Fibroblast of upper back skin (primary cell): ENCODE data around the gene DENND2C.

Source experiments
- DNase-seq: peaks from one replicate; pipeline ENCODE4 v3.0.0-alpha.2; 2013

DENND2C gene

GRCh38 chr1:114669562-114670082, at the start of gene DENND2C:
Gene DENND2C (minus strand): TSS chr1:114670049. CDS start chr1:114625984, 44,065 bp downstream.
- no peak for DNase-seq

GRCh38 chr1:114719424-114719787, 49.6 kb upstream of the DENND2C start:
- DNase-seq = no peak

- peak; percentile 53 for DNase-seq
Observed at GRCh38 chr1:114718661-114719423, 49.0 kb upstream of the DENND2C start.

GRCh38 chr1:114716304-114717170, 46.7 kb upstream of the DENND2C start, which contains the start of gene NRAS:
Gene NRAS (minus strand): TSS chr1:114716771. CDS start chr1:114716160, 611 bp downstream.
- peak; percentile 91 for DNase-seq

- no peak for DNase-seq
Observed at GRCh38 chr1:114715952-114716303, 46.1 kb upstream of the DENND2C start.

- no peak for DNase-seq
Observed at GRCh38 chr1:114712977-114713376, 43.1 kb upstream of the DENND2C start.

- DNase-seq = no peak
Observed at GRCh38 chr1:114710360-114710759, 40.5 kb upstream of the DENND2C start.

- DNase-seq = no peak
Observed at GRCh38 chr1:114707604-114708003, 37.8 kb upstream of the DENND2C start.

- DNase-seq = no peak
Observed at GRCh38 chr1:114703242-114703641, 33.4 kb upstream of the DENND2C start.

GRCh38 chr1:114702737-114703136, 32.9 kb upstream of the DENND2C start:
- DNase-seq = no peak

- DNase-seq = no peak
Observed at GRCh38 chr1:114701931-114702330, 32.1 kb upstream of the DENND2C start.

GRCh38 chr1:114700036-114700600, 30.3 kb upstream of the DENND2C start:
- DNase-seq = peak; percentile 64

GRCh38 chr1:114696810-114697209, 27.0 kb upstream of the DENND2C start:
- no peak for DNase-seq

- peak; percentile 74 for DNase-seq
Observed at GRCh38 chr1:114695430-114696058, 25.7 kb upstream of the DENND2C start, which contains the start of gene AMPD1. Gene AMPD1 (minus strand): TSS chr1:114695546. CDS start chr1:114695471, 75 bp downstream.

GRCh38 chr1:114694540-114695310, 24.9 kb upstream of the DENND2C start:
- DNase-seq = no peak

GRCh38 chr1:114692947-114693346, 23.1 kb upstream of the DENND2C start:
- DNase-seq = no peak

- DNase-seq = peak; percentile 11
Observed at GRCh38 chr1:114691061-114691460, 21.2 kb upstream of the DENND2C start.

- no peak for DNase-seq
Observed at GRCh38 chr1:114690148-114690547, 20.3 kb upstream of the DENND2C start.

GRCh38 chr1:114688526-114688925, 18.7 kb upstream of the DENND2C start:
- DNase-seq = no peak

- no peak for DNase-seq
Observed at GRCh38 chr1:114685851-114686250, 16.0 kb upstream of the DENND2C start.

- no peak for DNase-seq
Observed at GRCh38 chr1:114677691-114678090, 7.8 kb upstream of the DENND2C start.

GRCh38 chr1:114676115-114676514, 6.3 kb upstream of the DENND2C start:
- no peak for DNase-seq
